Measurements from ENCODE around the gene BDP1.

GRCh38 chr5:71582945-71583584 is 127.6 kb downstream of the BDP1 start:
- TF ChIP-seq, protein P1, sequence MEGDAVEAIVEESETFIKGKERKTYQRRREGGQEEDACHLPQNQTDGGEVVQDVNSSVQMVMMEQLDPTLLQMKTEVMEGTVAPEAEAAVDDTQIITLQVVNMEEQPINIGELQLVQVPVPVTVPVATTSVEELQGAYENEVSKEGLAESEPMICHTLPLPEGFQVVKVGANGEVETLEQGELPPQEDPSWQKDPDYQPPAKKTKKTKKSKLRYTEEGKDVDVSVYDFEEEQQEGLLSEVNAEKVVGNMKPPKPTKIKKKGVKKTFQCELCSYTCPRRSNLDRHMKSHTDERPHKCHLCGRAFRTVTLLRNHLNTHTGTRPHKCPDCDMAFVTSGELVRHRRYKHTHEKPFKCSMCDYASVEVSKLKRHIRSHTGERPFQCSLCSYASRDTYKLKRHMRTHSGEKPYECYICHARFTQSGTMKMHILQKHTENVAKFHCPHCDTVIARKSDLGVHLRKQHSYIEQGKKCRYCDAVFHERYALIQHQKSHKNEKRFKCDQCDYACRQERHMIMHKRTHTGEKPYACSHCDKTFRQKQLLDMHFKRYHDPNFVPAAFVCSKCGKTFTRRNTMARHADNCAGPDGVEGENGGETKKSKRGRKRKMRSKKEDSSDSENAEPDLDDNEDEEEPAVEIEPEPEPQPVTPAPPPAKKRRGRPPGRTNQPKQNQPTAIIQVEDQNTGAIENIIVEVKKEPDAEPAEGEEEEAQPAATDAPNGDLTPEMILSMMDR (conservative IDR thresholded peaks at IDR 0.05), result no peak
- TF ChIP-seq EZH2 (IDR thresholded peaks at IDR 0.05; ENCODE audit: low read depth), result no peak
